Measurements from ENCODE around the gene PRKG1. TPM values are rescaled to one million over a fixed set of nuclear protein-coding genes. Genes with fewer than 3 reads are reported as not detected.

PRKG1 gene
- total RNA-seq, 2 experiments from 2014 or later = not detected

GRCh38 chr10:51348622-51349021 lies 274.3 kb downstream of the PRKG1 start:
- ChIA-PET CTCF (no interaction called here), POLR2A (no interaction called here)
- H3K9me3 Mint-ChIP-seq = no peaks in the 10 kb centered on the region
- H3K27me3 Mint-ChIP-seq = no peaks in the 10 kb centered on the region
- no peak for DNase-seq
- H3K36me3 Mint-ChIP-seq = no peaks in the 10 kb centered on the region
- no peak overlapping the region for H3K4me3 Mint-ChIP-seq
- intact Hi-C loops (cut with micrococcal nuclease) = no loop called here
- H3K4me1 Mint-ChIP-seq (ENCODE audit: low read depth) = no peaks in the 10 kb centered on the region
- no peak overlapping the region for H3K27ac Mint-ChIP-seq

DNA sequence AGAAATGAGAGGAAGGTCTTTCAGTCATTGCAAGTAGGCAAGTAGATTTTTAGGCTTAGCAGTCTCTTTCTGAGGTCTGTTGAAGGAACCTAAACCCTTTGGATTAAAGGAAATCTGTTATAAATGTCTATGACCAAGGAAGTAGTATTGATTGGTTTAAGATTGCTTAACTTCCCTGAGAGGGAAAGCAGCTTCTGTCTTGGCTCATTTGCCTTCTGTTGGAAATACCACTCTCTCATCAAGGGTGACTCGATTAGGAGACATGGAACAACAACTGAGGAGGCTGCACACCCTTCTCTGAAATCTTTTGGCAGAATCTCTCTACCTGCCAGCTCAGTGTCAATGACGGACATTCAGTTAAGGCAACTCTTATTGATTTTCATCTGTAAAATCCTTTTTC lies 282.9 kb downstream of the PRKG1 start:
- intact Hi-C loops (cut with micrococcal nuclease) = no loop called here
- Mint-ChIP-seq H3K27ac (no peak overlapping the region), H3K27me3 (no peaks in the 10 kb centered on the region), H3K9me3 (no peaks in the 10 kb centered on the region), H3K36me3 (no peaks in the 10 kb centered on the region), H3K4me3 (no peak overlapping the region), H3K4me1 (ENCODE audit: low read depth) (no peaks in the 10 kb centered on the region)
- ChIA-PET POLR2A (no interaction called here), CTCF (interaction anchor here (0.9 kb wide), 1 partner anchor 15 kb away, joined by 3 read pairs; no protein-coding TSS in a partner anchor)
- DNase-seq = no peak

DNA sequence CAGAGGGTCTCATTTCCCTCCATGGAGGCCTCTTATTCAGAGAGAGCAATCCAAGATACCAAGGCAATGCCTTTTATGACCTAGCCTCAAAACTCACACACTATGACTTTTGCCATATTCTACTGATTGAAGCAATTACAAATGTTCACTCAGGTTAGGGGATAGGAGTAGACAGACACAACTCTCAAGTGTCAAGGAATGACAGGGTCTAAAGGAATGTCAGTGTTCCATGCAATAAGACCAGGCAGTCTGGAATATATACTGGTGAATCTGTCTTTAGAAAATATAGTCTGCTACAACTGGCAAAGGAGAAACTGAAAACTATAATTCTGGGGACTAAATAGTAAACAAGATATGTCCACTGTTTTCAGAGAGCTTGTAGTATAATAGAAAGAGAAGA lies 283.9 kb downstream of the PRKG1 start:
- no peaks in the 10 kb centered on the region for H3K4me1 Mint-ChIP-seq (ENCODE audit: low read depth)
- no peak overlapping the region for H3K4me3 Mint-ChIP-seq
- no peak overlapping the region for H3K27ac Mint-ChIP-seq
- intact Hi-C loops (cut with micrococcal nuclease) = no loop called here
- ChIA-PET CTCF (interaction anchor here (0.7 to 0.9 kb wide), 2 partner anchors 14 to 44 kb away, joined by 3 read pairs; no protein-coding TSS in a partner anchor), POLR2A (no interaction called here)
- H3K36me3 Mint-ChIP-seq = no peaks in the 10 kb centered on the region
- H3K9me3 Mint-ChIP-seq = no peaks in the 10 kb centered on the region
- DNase-seq = no peak
- no peaks in the 10 kb centered on the region for H3K27me3 Mint-ChIP-seq

GRCh38 chr10:51363415-51363814 lies 289.1 kb downstream of the PRKG1 start:
- ChIA-PET POLR2A (no interaction called here), CTCF (interaction anchor here (1.4 kb wide), 1 partner anchor 59 kb away, joined by 3 read pairs; no protein-coding TSS in a partner anchor)

GRCh38 chr10:51364674-51365073 lies 290.4 kb downstream of the PRKG1 start:
- Mint-ChIP-seq H3K27me3 (no peaks in the 10 kb centered on the region), H3K4me3 (no peak overlapping the region), H3K4me1 (ENCODE audit: low read depth) (no peaks in the 10 kb centered on the region), H3K27ac (no peak overlapping the region), H3K36me3 (no peaks in the 10 kb centered on the region), H3K9me3 (no peaks in the 10 kb centered on the region)
- intact Hi-C loops (cut with micrococcal nuclease) = no loop called here
- ChIA-PET CTCF (interaction anchor here (1.4 kb wide), 1 partner anchor 58 kb away, joined by 3 read pairs; no protein-coding TSS in a partner anchor), POLR2A (no interaction called here)
- DNase-seq = no peak

More at GRCh38 chr10:51363415-51363814, 289.1 kb downstream of the PRKG1 start:
- no peak for DNase-seq
- no peak overlapping the region for H3K27ac Mint-ChIP-seq
- H3K36me3 Mint-ChIP-seq = no peaks in the 10 kb centered on the region
- intact Hi-C loops (cut with micrococcal nuclease) = no loop called here
- H3K4me3 Mint-ChIP-seq = no peak overlapping the region
- no peaks in the 10 kb centered on the region for H3K4me1 Mint-ChIP-seq (ENCODE audit: low read depth)
- H3K9me3 Mint-ChIP-seq = no peaks in the 10 kb centered on the region
- no peaks in the 10 kb centered on the region for H3K27me3 Mint-ChIP-seq

GRCh38 chr10:51366044-51366443 lies 291.8 kb downstream of the PRKG1 start:
- no peaks in the 10 kb centered on the region for H3K4me1 Mint-ChIP-seq (ENCODE audit: low read depth)
- no peaks in the 10 kb centered on the region for H3K36me3 Mint-ChIP-seq
- DNase-seq = no peak
- no peak overlapping the region for H3K27ac Mint-ChIP-seq
- H3K9me3 Mint-ChIP-seq = no peaks in the 10 kb centered on the region
- H3K27me3 Mint-ChIP-seq = no peaks in the 10 kb centered on the region
- intact Hi-C loops (cut with micrococcal nuclease) = no loop called here
- ChIA-PET CTCF (no interaction called here), POLR2A (no interaction called here)
- H3K4me3 Mint-ChIP-seq = no peak overlapping the region

DNA sequence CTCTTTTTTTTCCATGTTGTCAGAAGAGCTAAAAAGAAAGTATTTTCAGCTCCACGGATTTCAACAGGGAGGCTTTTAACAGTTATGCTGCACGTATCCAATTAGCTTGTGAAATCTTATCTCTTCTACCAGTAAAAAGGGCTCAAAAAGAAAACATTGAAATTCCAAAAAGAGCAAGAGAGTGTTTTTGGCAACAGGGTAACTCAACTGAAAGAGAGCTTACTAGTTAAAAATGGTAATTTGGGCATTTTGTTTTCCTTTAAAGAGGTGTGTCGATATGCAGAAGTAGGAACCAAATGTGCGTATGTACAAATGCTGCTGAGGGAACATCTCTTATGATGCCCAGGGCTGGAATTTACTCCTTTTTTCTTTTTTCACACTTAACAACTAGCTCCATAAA lies 292.8 kb downstream of the PRKG1 start:
- Mint-ChIP-seq H3K4me1 (ENCODE audit: low read depth) (no peaks in the 10 kb centered on the region), H3K27me3 (no peaks in the 10 kb centered on the region), H3K4me3 (no peak overlapping the region), H3K9me3 (no peaks in the 10 kb centered on the region), H3K27ac (no peak overlapping the region), H3K36me3 (no peaks in the 10 kb centered on the region)
- POLR2A ChIA-PET = no interaction called here
- intact Hi-C loops (cut with micrococcal nuclease) = no loop called here
- no peak for DNase-seq
- CTCF ChIA-PET = interaction anchor here (1.2 kb wide), 1 partner anchor 10 kb away, joined by 4 read pairs; no protein-coding TSS in a partner anchor

GRCh38 chr10:51367694-51368093 lies 293.4 kb downstream of the PRKG1 start:
- DNase-seq = no peak
- Mint-ChIP-seq H3K27me3 (no peaks in the 10 kb centered on the region), H3K36me3 (no peaks in the 10 kb centered on the region), H3K27ac (no peak overlapping the region), H3K4me1 (ENCODE audit: low read depth) (no peaks in the 10 kb centered on the region), H3K9me3 (no peaks in the 10 kb centered on the region), H3K4me3 (no peak overlapping the region)
- ChIA-PET POLR2A (no interaction called here), CTCF (interaction anchor here (1.2 to 1.9 kb wide), 2 partner anchors 10 to 21 kb away, joined by 4 to 7 read pairs; no protein-coding TSS in a partner anchor)
- intact Hi-C loops (cut with micrococcal nuclease) = no loop called here

- Mint-ChIP-seq H3K4me1 (ENCODE audit: low read depth) (no peaks in the 10 kb centered on the region), H3K36me3 (no peaks in the 10 kb centered on the region), H3K4me3 (no peak overlapping the region), H3K9me3 (no peaks in the 10 kb centered on the region), H3K27ac (no peak overlapping the region), H3K27me3 (no peaks in the 10 kb centered on the region)
- CTCF ChIA-PET = interaction anchor here (0.6 to 1.9 kb wide), 2 partner anchors 20 to 1470 kb away, joined by 3 to 7 read pairs; no protein-coding TSS in a partner anchor
- DNase-seq = no peak
- POLR2A ChIA-PET = no interaction called here
- intact Hi-C loops (cut with micrococcal nuclease) = no loop called here
Measured at GRCh38 chr10:51368943-51369342, 294.7 kb downstream of the PRKG1 start.

- no peak for DNase-seq
- ChIA-PET POLR2A (no interaction called here), CTCF (interaction anchor here (0.5 kb wide), 1 partner anchor 49 kb away, joined by 3 read pairs; no protein-coding TSS in a partner anchor)
- Mint-ChIP-seq H3K27ac (no peak overlapping the region), H3K27me3 (no peaks in the 10 kb centered on the region), H3K4me3 (no peak overlapping the region), H3K4me1 (ENCODE audit: low read depth) (no peaks in the 10 kb centered on the region), H3K36me3 (no peaks in the 10 kb centered on the region), H3K9me3 (no peaks in the 10 kb centered on the region)
- intact Hi-C loops (cut with micrococcal nuclease) = no loop called here
Measured at GRCh38 chr10:51369903-51370302, 295.6 kb downstream of the PRKG1 start.

DNA sequence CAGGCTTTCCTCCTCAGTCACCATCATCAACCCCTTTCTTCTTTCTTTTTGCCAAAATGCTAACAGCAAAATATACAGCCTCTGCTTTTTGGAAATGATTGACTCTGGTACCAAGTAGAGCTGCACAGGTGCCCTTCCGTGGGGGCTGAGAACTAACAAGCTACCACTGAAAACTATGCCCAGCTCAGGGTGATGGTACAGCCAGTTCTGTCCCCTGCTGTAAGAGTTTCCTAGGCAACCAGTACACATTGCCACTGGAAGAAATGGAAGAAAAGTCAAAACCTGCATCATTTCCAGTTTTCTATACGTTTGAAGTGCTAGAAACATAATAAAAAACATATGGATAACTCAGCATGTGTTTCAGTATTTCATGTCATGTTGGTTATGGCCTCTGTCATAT lies 297.5 kb downstream of the PRKG1 start:
- POLR2A ChIA-PET = no interaction called here
- no peak overlapping the region for H3K27ac Mint-ChIP-seq
- H3K4me1 Mint-ChIP-seq (ENCODE audit: low read depth) = no peaks in the 10 kb centered on the region
- H3K4me3 Mint-ChIP-seq = no peak overlapping the region
- H3K36me3 Mint-ChIP-seq = no peaks in the 10 kb centered on the region
- CTCF ChIA-PET = interaction anchor here (1.0 kb wide), 1 partner anchor 14 kb away, joined by 3 read pairs; no protein-coding TSS in a partner anchor
- no peaks in the 10 kb centered on the region for H3K27me3 Mint-ChIP-seq
- H3K9me3 Mint-ChIP-seq = no peaks in the 10 kb centered on the region
- intact Hi-C loops (cut with micrococcal nuclease) = no loop called here
- no peak for DNase-seq

- no peaks in the 10 kb centered on the region for H3K4me1 Mint-ChIP-seq (ENCODE audit: low read depth)
- no peaks in the 10 kb centered on the region for H3K9me3 Mint-ChIP-seq
- H3K27me3 Mint-ChIP-seq = no peaks in the 10 kb centered on the region
- intact Hi-C loops (cut with micrococcal nuclease) = no loop called here
- H3K27ac Mint-ChIP-seq = no peak overlapping the region
- no peaks in the 10 kb centered on the region for H3K36me3 Mint-ChIP-seq
- no peak overlapping the region for H3K4me3 Mint-ChIP-seq
- ChIA-PET POLR2A (no interaction called here), CTCF (interaction anchor here (0.6 kb wide), 1 partner anchor 840 kb away, joined by 3 read pairs; no protein-coding TSS in a partner anchor)
- no peak for DNase-seq
Measured at GRCh38 chr10:51375790-51376189, 301.5 kb downstream of the PRKG1 start.
